ENCODE measurements around the gene SESTD1.
"Not testable (repeated sequence)": the region's sequence is repeated elsewhere in the genome, so short reads cannot be mapped to it uniquely, and the experiment has no call there.

Gene SESTD1

DNA sequence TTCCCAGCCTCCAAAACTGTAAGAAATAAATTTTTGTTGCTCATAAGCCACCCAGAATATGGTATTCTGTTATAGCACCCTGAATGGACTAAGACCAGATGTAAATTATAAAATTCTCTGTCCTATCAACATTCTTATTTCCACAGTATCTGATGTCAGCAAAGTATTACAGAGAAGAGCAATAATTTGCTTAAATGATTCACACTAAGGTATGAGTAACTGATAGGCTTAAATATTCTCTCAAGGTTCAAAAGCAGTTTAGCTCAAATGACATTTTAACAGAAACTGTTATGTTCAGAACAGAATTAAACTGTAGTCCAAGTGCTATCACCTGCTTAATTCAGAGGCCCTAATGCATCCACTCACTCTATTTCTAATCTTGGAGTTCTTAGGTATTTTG is 12.8 kb downstream of the SESTD1 start:
- DNase-seq: no peak
- no peak overlapping the region for H3K4me3 ChIP-seq (ENCODE audit: low read depth, low read length)
- TF ChIP-seq, protein P1, sequence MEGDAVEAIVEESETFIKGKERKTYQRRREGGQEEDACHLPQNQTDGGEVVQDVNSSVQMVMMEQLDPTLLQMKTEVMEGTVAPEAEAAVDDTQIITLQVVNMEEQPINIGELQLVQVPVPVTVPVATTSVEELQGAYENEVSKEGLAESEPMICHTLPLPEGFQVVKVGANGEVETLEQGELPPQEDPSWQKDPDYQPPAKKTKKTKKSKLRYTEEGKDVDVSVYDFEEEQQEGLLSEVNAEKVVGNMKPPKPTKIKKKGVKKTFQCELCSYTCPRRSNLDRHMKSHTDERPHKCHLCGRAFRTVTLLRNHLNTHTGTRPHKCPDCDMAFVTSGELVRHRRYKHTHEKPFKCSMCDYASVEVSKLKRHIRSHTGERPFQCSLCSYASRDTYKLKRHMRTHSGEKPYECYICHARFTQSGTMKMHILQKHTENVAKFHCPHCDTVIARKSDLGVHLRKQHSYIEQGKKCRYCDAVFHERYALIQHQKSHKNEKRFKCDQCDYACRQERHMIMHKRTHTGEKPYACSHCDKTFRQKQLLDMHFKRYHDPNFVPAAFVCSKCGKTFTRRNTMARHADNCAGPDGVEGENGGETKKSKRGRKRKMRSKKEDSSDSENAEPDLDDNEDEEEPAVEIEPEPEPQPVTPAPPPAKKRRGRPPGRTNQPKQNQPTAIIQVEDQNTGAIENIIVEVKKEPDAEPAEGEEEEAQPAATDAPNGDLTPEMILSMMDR (IDR thresholded peaks at IDR 0.05; ENCODE audit: low read depth, low read length): no peak
- H3K4me1 ChIP-seq: no peaks in the 10 kb centered on the region
- H3K27me3 ChIP-seq: no peaks in the 10 kb centered on the region
- no peaks in the 10 kb centered on the region for H3K36me3 ChIP-seq
- no peaks in the 10 kb centered on the region for H3K9me3 ChIP-seq

DNA sequence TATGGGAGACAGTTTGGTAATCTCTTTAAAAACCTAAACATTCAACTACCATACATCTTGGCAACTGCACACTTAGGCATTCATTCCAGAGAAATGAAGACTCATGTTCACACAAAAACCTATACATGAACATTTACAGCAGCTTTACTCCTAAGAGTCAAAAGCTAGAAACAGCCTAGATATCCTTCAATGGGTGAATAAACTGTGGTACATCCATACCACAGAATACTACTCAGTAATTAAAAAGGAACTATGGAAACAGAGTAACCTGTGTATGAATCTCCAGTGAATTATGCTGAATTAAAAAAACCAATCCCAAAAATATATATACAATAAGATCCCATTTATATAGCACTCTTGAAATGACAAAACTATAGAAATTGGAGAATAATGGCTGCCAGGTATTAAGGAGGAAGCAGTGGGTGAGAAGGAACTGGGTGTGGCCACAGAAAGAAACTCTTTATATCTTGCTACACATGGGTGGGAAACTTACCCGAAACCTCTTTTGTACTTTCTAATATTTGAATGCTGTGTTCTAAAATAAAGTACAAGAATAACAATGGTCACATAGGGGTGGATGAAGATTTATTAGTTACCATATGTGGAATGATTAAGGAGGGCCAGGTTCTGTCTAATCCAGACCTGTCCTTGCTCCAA is 13.7 kb downstream of the SESTD1 start:
- H3K36me3 ChIP-seq: no peaks in the 10 kb centered on the region
- no peak for DNase-seq
- TF ChIP-seq, protein P1 (IDR thresholded peaks at IDR 0.05; ENCODE audit: low read depth, low read length): no peak
- no peaks in the 10 kb centered on the region for H3K27me3 ChIP-seq
- H3K9me3 ChIP-seq: no peaks in the 10 kb centered on the region
- no peaks in the 10 kb centered on the region for H3K4me1 ChIP-seq
- H3K4me3 ChIP-seq (ENCODE audit: low read depth, low read length): no peak overlapping the region

DNA sequence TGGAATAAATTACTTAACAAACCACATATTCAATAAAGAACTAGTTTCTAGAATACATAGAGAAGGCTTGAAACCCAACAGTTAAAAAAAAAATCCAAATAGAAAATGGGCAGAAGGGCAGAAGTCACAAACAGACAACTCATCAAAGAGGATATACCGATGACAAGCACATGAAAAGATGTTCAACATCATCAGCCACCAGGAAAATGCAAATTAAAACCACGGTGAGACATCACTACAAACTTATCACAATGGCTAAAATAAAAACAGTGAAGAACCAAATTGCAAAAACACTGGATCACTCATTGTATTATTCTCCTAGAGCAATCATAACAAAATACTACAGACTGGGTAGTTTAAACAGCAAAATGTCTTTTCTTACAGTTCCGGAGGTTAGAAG is 14.5 kb downstream of the SESTD1 start:
- H3K27me3 ChIP-seq: no peaks in the 10 kb centered on the region
- DNase-seq: no peak
- H3K9me3 ChIP-seq: no peaks in the 10 kb centered on the region
- TF ChIP-seq, protein P1 (IDR thresholded peaks at IDR 0.05; ENCODE audit: low read depth, low read length): no peak
- no peak overlapping the region for H3K4me3 ChIP-seq (ENCODE audit: low read depth, low read length)
- H3K36me3 ChIP-seq: no peaks in the 10 kb centered on the region
- H3K4me1 ChIP-seq: no peaks in the 10 kb centered on the region

DNA sequence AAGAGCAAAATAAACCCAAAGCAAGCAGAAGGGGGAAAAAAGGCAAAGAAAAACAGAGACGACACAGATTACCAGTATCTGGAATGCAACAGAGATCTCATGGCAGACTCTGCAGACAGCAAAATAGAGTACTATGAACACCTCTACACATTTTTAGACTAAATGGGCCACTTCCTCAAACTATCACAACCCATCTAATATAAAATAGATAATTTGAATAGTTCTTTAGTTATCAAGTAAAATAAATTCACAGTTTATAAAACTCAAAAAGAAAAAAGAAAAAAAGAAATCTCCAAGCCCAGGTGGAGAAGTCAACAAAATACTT is 16.6 kb downstream of the SESTD1 start:
- TF ChIP-seq, protein P1 (IDR thresholded peaks at IDR 0.05; ENCODE audit: low read depth, low read length): no peak
- no peaks in the 10 kb centered on the region for H3K36me3 ChIP-seq
- H3K9me3 ChIP-seq: no peaks in the 10 kb centered on the region
- no peak overlapping the region for H3K4me3 ChIP-seq (ENCODE audit: low read depth, low read length)
- H3K4me1 ChIP-seq: no peaks in the 10 kb centered on the region
- DNase-seq: no peak
- H3K27me3 ChIP-seq: no peaks in the 10 kb centered on the region

DNA sequence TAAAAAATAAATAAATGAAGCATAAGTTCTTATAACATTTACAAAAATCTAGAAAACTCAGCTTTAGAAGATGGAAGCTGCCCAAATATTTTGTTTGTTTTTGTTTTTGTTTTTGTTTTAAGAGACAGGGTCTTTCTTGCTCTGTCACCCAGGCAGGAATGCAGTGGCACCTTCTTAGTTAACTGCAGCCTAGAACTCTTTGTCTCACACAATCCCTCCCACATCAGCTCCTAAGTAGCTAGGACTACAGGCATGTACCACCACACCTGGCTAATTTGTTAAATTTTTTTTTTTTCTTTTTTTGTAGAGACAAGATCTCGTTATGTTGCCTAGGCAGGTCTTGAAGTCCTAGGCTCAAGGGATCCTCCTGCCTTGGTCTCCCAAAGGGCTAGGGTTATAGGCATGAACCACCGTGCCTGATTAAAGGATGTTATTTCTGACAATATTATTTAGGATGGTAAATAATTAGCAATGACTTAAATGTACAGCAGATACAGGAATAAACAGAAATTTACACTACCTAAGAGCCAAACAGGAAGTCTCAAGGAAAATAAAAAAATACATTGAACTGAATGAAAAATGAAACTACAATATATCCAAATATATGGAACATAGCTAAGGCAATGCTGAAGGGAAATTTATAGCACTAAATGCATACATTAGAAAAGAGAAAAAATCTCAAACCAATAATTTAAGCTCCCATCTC is 17.2 kb downstream of the SESTD1 start:
- Histone ChIP-seq H3K27me3 (no peaks in the 10 kb centered on the region), H3K36me3 (no peaks in the 10 kb centered on the region), H3K4me1 (no peaks in the 10 kb centered on the region), H3K9me3 (no peaks in the 10 kb centered on the region), H3K4me3 (ENCODE audit: low read depth, low read length) (no peak overlapping the region)
- no peak for DNase-seq
- TF ChIP-seq, protein P1 (IDR thresholded peaks at IDR 0.05; ENCODE audit: low read depth, low read length): no peak

DNA sequence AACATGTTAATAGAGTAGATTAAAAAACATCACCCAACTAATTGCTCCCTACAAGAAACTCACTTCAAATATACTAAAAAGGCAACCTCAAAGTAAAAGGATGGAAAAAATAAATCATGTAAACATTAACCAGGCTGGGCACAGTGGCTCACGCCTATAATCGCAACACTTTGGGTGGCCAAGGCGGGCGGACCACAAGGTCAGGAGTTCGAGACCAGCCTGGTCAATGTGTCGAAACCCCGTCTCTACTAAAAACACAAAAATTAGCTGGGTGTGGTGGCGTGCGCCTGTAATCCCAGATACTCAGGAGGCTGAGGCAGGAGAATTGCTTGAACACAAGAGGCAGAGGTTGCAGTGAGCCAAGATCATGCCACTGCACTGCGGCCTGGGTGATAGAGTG is 18.8 kb downstream of the SESTD1 start:
- H3K36me3 ChIP-seq; H3K9me3 ChIP-seq; DNase-seq; H3K27me3 ChIP-seq; H3K4me3 ChIP-seq (ENCODE audit: low read depth, low read length); H3K4me1 ChIP-seq: not testable (repeated sequence)
